22Rv1 (cell line): ENCODE measurements around the gene FARS2.

Experiments used
- CTCF ChIP-seq: fragments of 450-650 bp; IDR thresholded peaks from 2 replicates; pipeline ENCODE4 v1.5.1; 2017; ENCODE audit warnings: mild to moderate bottlenecking
- ZFX ChIP-seq: fragments of 450-650 bp; IDR thresholded peaks from 2 replicates; pipeline ENCODE4 v1.6.1; 2017; ENCODE audit warnings: antibody characterized with exemption, borderline replicate concordance

DNA sequence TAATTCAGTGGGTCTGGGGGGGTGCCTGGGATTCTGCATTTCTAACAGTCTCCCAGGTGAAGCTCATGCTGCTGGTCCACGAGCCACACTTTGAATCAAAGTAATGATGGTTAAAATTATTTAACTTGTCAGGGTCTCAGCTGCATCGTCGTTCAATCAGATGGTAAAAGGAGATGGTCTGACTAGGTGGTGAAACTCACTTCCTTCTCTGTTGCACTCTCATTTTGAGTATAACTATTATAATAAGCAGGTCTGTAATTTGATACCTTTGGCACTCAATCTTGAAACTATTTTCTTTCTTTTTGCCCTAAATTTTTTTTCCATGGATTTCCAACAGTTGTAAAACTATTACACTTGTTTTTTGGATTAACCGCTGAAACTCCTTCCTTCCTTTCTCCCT, 292.5 kb downstream of the FARS2 start:
- TF ChIP-seq CTCF, result no peak
- no peak for TF ChIP-seq ZFX
